ENCODE data around the gene GOLGA7B. TPM values are rescaled to one million over a fixed set of nuclear protein-coding genes. Genes with fewer than 3 reads are reported as not detected.

Gene GOLGA7B
- total and polyA plus RNA-seq, 2 donors (not counting 3 experiments of a cell fraction or from before 2014, with no cell fraction given) = 0.03 TPM; not detected in 1

- Histone ChIP-seq H3K27ac (ENCODE audit: insufficient read depth, low read depth, low read length) (no peak overlapping the region), H3K4me1 (ENCODE audit: control insufficient read depth, extremely low read depth, insufficient read depth, low read length) (no peaks in the 10 kb centered on the region), H3K9me1 (replicated peaks; ENCODE audit: control insufficient read depth, extremely low read depth, insufficient read depth, low read length) (no peaks in the 10 kb centered on the region), H4K20me1 (replicated peaks; ENCODE audit: control insufficient read depth, extremely low read depth, insufficient read depth, low read length) (no peaks in the 10 kb centered on the region), H3K9me3 (replicated peaks; ENCODE audit: control insufficient read depth, insufficient read depth, low read length) (no peaks in the 10 kb centered on the region), H3K4me2 (ENCODE audit: insufficient read depth, low read length) (no peak overlapping the region), H3K79me2 (ENCODE audit: control insufficient read depth, insufficient read depth, low read length) (no peaks in the 10 kb centered on the region), H2AFZ (ENCODE audit: low read depth, low read length) (no peak overlapping the region), H3K9ac (replicated peaks; ENCODE audit: extremely low read depth, insufficient read depth, low read length) (no peak overlapping the region), H3K27me3 (ENCODE audit: control insufficient read depth in 2 of 2, insufficient read depth in 2 of 2, low read length in 2 of 2) (no peaks in the 10 kb centered on the region), H3K36me3 (ENCODE audit: control insufficient read depth in 2 of 2, extremely low read depth in 1 of 2, insufficient read depth in 2 of 2, low read length in 2 of 2) (no peaks in the 10 kb centered on the region), H3K4me3 (replicated peaks in 1 of 3; ENCODE audit: insufficient read depth in 1 of 3, low read depth in 1 of 3, low read length in 3 of 3) (no peak overlapping the region)
- ChIA-PET POLR2A (no interaction called here), CTCF (interaction anchor here (1.0 to 6.3 kb wide), 9 partner anchors 12 to 143 kb away, joined by 3 to 41 read pairs (median 5); no protein-coding TSS in a partner anchor)
- DNase-seq (ENCODE audit: low read depth, low spot score) (no peak), FAIRE-seq (no peak)
- dilution Hi-C loops (cut with MboI; ENCODE audit: extremely low pct_ligation_motif_present, low sequenced_read_pairs) (no loop called here), intact Hi-C loops (cut with micrococcal nuclease) (no loop called here)
- no peak for TF ChIP-seq MAX (IDR thresholded peaks at IDR 0.05; ENCODE audit: insufficient read depth, insufficient read length)
- no peak for TF ChIP-seq EZH2 (IDR thresholded peaks at IDR 0.05; ENCODE audit: borderline replicate concordance, low read depth, low read length, severe bottlenecking)
- TF ChIP-seq CTCF (IDR thresholded peaks at IDR 0.05; ENCODE audit: extremely low read depth in 1 of 2, insufficient read depth in 1 of 2, low read depth in 1 of 2, low read length in 2 of 2) = no peak
- no peak for TF ChIP-seq POLR2AphosphoS5 (IDR thresholded peaks at IDR 0.05; ENCODE audit: insufficient read depth, low read depth, low read length)
- no peak for TF ChIP-seq JUN (IDR thresholded peaks at IDR 0.05; ENCODE audit: borderline replicate concordance, insufficient read depth, insufficient read length, low read depth)
- no TSS peak for BruUV-seq (replicated peaks)
These were observed 53.7 kb downstream of the GOLGA7B start for GRCh38 chr10:97903128-97904017.
